Activated gamma-delta T cell treated with anti-CD3 and anti-CD28 coated beads, Interleukin-2, amount 50 U/mL, for 16 hours (primary cell): ENCODE results near the gene VAMP2.
"Not testable (repeated sequence)": the region's sequence is repeated elsewhere in the genome, so short reads cannot be mapped to it uniquely, and the experiment has no call there.

Experiments
- DNase-seq: peaks from one replicate; pipeline ENCODE4 v3.0.0-alpha.2; 2020; ENCODE audit warnings: low read depth

VAMP2 gene

GRCh38 chr17:8176197-8176940 lies 13.6 kb upstream of the VAMP2 start, which contains the start of gene TMEM107:
Gene TMEM107, minus strand, starts transcription at chr17:8176380. Its CDS starts 94 bp downstream, at chr17:8176286.
- DNase-seq: peak; percentile 72

GRCh38 chr17:8175795-8176196 lies 13.0 kb upstream of the VAMP2 start:
- no peak for DNase-seq

GRCh38 chr17:8173871-8174322 lies 11.1 kb upstream of the VAMP2 start:
- DNase-seq: no peak

GRCh38 chr17:8173056-8173870 lies 10.5 kb upstream of the VAMP2 start:
- peak; percentile 67 for DNase-seq

- not testable (repeated sequence) for DNase-seq
Measured at GRCh38 chr17:8170186-8170585, 7.4 kb upstream of the VAMP2 start.

GRCh38 chr17:8167526-8167925 lies 4.8 kb upstream of the VAMP2 start:
- DNase-seq: no peak

GRCh38 chr17:8166731-8167130 lies 4.0 kb upstream of the VAMP2 start:
- DNase-seq: no peak

GRCh38 chr17:8164815-8165131 lies 2.0 kb upstream of the VAMP2 start:
- DNase-seq: no peak

GRCh38 chr17:8163978-8164814 lies 1.4 kb upstream of the VAMP2 start:
- DNase-seq: no peak

GRCh38 chr17:8162997-8163977 lies 539 bp upstream of the VAMP2 start:
- no peak for DNase-seq

- DNase-seq: no peak
Measured at GRCh38 chr17:8161289-8162232, 1.2 kb downstream of the VAMP2 start.

- no peak for DNase-seq
Measured at GRCh38 chr17:8160741-8161221, 2.0 kb downstream of the VAMP2 start.

GRCh38 chr17:8160224-8160577 lies 2.5 kb downstream of the VAMP2 start:
- DNase-seq: no peak

GRCh38 chr17:8159459-8160223 lies 3.1 kb downstream of the VAMP2 start:
- no peak for DNase-seq

GRCh38 chr17:8159032-8159400 lies 3.7 kb downstream of the VAMP2 start:
- no peak for DNase-seq

GRCh38 chr17:8158267-8159031 lies 4.3 kb downstream of the VAMP2 start:
- DNase-seq: peak; percentile 86

GRCh38 chr17:8156246-8156992 lies 6.3 kb downstream of the VAMP2 start:
- DNase-seq: peak; percentile 100

GRCh38 chr17:8155996-8156245 lies 6.8 kb downstream of the VAMP2 start:
- no peak for DNase-seq
